Upper lobe of left lung (tissue), 6 donors: Measurements from ENCODE around the gene SERPINB6. TPM values are rescaled to one million over a fixed set of nuclear protein-coding genes. Genes with fewer than 3 reads are reported as not detected.
"Not testable (repeated sequence)": the region's sequence is repeated elsewhere in the genome, so short reads cannot be mapped to it uniquely, and the experiment has no call there.

Experiments used
- ATAC-seq, 2 donors: fragments of 200-7000 bp; cut with Tn5 transposase; one replicate each; pipeline ENCODE4 v1.9.1; 2022; ENCODE audit warnings: mild to moderate bottlenecking in 2 of 2, moderate library complexity in 2 of 2; ENCODE audit not compliant: low FRiP score in 2 of 2
- DNase-seq, 2 donors: peaks; one replicate each; pipeline ENCODE4 v3.0.0-alpha.2; 2019 to 2020
- H3K27ac ChIP-seq, 4 donors: fragments of 200-600 bp; sonication (generic); one replicate each; pipeline ENCODE4 v1.5.1; 2016 to 2019
- H3K27me3 ChIP-seq, 4 donors: fragments of 200-600 bp; sonication (generic); one replicate each; pipeline ENCODE4 v1.5.1; 2017 to 2019
- H3K36me3 ChIP-seq, 4 donors: fragments of 200-600 bp; sonication (generic); one replicate each; pipeline ENCODE4 v1.5.1; 2016 to 2019
- H3K4me1 ChIP-seq, 4 donors: fragments of 200-600 bp; sonication (generic); one replicate each; pipeline ENCODE4 v1.5.1; 2018 to 2019
- H3K4me3 ChIP-seq, 4 donors: fragments of 200-600 bp; sonication (generic); one replicate each; pipeline ENCODE4 v1.5.1; 2017 to 2019; ENCODE audit warnings: mild to moderate bottlenecking in 2 of 4, moderate library complexity in 1 of 4
- H3K9me3 ChIP-seq, 4 donors: fragments of 200-600 bp; sonication (generic); one replicate each; pipeline ENCODE4 v1.5.1; 2018 to 2019
- EP300 ChIP-seq, 4 donors: sonication (generic); formaldehyde crosslinking; IDR thresholded peaks; one replicate each; pipeline ENCODE4 v1.5.1; 2017; ENCODE audit warnings: antibody characterized with exemption in 4 of 4, control low read depth in 2 of 4
- POLR2A ChIP-seq, 4 donors: fragments of 450-650 bp; IDR thresholded peaks; one replicate each; pipeline ENCODE4 v1.5.1; 2016 to 2017; ENCODE audit warnings: antibody characterized with exemption in 4 of 4, mild to moderate bottlenecking in 2 of 4
- POLR2AphosphoS5 ChIP-seq, 2 donors: sonication (generic); formaldehyde crosslinking; IDR thresholded peaks; one replicate each; pipeline ENCODE4 v1.5.1; 2017; ENCODE audit warnings: antibody characterized with exemption in 2 of 2
- WGBS, 2 donors: methylation state at CpG; one replicate each; pipeline ENCODE4 v1.1.5; 2017 to 2018; 5-methylcytosine and 5-hydroxymethylcytosine counted together
- total RNA-seq, 6 donors: library from RNA; depleted of rRNA in 4 of 6; stranded (reverse); fragments of >200 nt in 4 of 6; gene quantifications; one replicate each; pipeline versions ENCODE4 v1.1.0 to v1.2.1, GENCODE V29; 2016 to 2021
- TF ChIP-seq, protein P1 (sequence below), 6 experiments: fragments of 450-650 bp in 4 of 6; fragments of 200-600 bp in 2 of 6; sonication (generic) in 2 of 6; IDR thresholded peaks; one replicate each; pipeline ENCODE4 v1.5.1; 2016 to 2019; ENCODE audit warnings: antibody characterized with exemption in 6 of 6
- donor health status: DM: no; HTN: no; CAD: no; lungs with moderate emphysema.
- donor health status: DM: no; HTN: yes; CAD: no; lungs with severe emphysema.

SERPINB6 gene
- total RNA-seq, 6 donors from 2014 or later = 133 to 181 (median 150) TPM

GRCh38 chr6:2999618-3000557 is 28.5 kb upstream of the SERPINB6 start, which contains the start of gene NQO2:
Gene NQO2, plus strand, starts transcription at chr6:2999894. Its CDS starts 6,659 bp downstream, at chr6:3006553.
- H3K9me3 ChIP-seq = no peaks in the 10 kb centered on the region
- DNase-seq = peak; percentile 95 to 99
- H3K4me1 ChIP-seq = peaks cover 20 to 36% (median 30%) of the 10 kb centered on the region in 4 donors
- peak within 1 kb of the TSS; percentile 86 to 91 (median 90) for H3K27ac ChIP-seq
- WGBS, 2 donors = 6 to 15% methylated on average over 18 to 29 of the region's 87 CpGs
- H3K36me3 ChIP-seq = peaks cover 0 to 10% (median 4%) of the 10 kb centered on the region in 4 donors
- no peaks in the 10 kb centered on the region for H3K27me3 ChIP-seq
- peak; percentile 96 for ATAC-seq
- H3K4me3 ChIP-seq = peak within 1 kb of the TSS; percentile 60 to 73 (median 66)
- TF ChIP-seq, protein P1, sequence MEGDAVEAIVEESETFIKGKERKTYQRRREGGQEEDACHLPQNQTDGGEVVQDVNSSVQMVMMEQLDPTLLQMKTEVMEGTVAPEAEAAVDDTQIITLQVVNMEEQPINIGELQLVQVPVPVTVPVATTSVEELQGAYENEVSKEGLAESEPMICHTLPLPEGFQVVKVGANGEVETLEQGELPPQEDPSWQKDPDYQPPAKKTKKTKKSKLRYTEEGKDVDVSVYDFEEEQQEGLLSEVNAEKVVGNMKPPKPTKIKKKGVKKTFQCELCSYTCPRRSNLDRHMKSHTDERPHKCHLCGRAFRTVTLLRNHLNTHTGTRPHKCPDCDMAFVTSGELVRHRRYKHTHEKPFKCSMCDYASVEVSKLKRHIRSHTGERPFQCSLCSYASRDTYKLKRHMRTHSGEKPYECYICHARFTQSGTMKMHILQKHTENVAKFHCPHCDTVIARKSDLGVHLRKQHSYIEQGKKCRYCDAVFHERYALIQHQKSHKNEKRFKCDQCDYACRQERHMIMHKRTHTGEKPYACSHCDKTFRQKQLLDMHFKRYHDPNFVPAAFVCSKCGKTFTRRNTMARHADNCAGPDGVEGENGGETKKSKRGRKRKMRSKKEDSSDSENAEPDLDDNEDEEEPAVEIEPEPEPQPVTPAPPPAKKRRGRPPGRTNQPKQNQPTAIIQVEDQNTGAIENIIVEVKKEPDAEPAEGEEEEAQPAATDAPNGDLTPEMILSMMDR (IDR thresholded peaks at IDR 0.05) = peak in 3 of 6 experiments; percentile 21 to 40 (median 36)
- TF ChIP-seq POLR2A (IDR thresholded peaks at IDR 0.05) = peak; percentile 69 to 95 (median 82)
- TF ChIP-seq EP300 (IDR thresholded peaks at IDR 0.05) = no peak
- peak; percentile 89 to 96 for TF ChIP-seq POLR2AphosphoS5 (IDR thresholded peaks at IDR 0.05)

GRCh38 chr6:2998998-2999617 is 27.7 kb upstream of the SERPINB6 start:
- peak; percentile 49 to 71 for ATAC-seq
- DNase-seq = peak in 1 of 2 donors; percentile 83
- peaks cover 20 to 36% (median 30%) of the 10 kb centered on the region in 4 donors for H3K4me1 ChIP-seq
- H3K4me3 ChIP-seq = peak overlapping the region; percentile 11 to 73 (median 66)
- peak overlapping the region; percentile 86 to 91 (median 88) for H3K27ac ChIP-seq
- WGBS, 2 donors = 0 to 1% methylated on average over 21 to 30 of the region's 30 CpGs
- peaks cover 0 to 2% (median 0%) of the 10 kb centered on the region in 4 donors for H3K36me3 ChIP-seq
- no peaks in the 10 kb centered on the region for H3K9me3 ChIP-seq
- TF ChIP-seq, protein P1 (IDR thresholded peaks at IDR 0.05) = peak in 1 of 6 experiments; percentile 14
- TF ChIP-seq POLR2A (IDR thresholded peaks at IDR 0.05) (no peak), POLR2AphosphoS5 (IDR thresholded peaks at IDR 0.05) (peak; percentile 48 to 60), EP300 (IDR thresholded peaks at IDR 0.05) (no peak)
- H3K27me3 ChIP-seq = no peaks in the 10 kb centered on the region

- not testable (repeated sequence) for H3K27me3 ChIP-seq, H3K36me3 ChIP-seq, DNase-seq, H3K9me3 ChIP-seq
- TF ChIP-seq, protein P1 (IDR thresholded peaks at IDR 0.05) = peak; percentile 40 to 89 (median 80)
- peak overlapping the region; percentile 21 to 91 (median 88) for H3K27ac ChIP-seq
- peak; percentile 89 to 93 for ATAC-seq
- WGBS, 2 donors = 3 to 5% methylated on average over 9 to 15 of the region's 16 CpGs
- peaks cover 20 to 36% (median 30%) of the 10 kb centered on the region in 4 donors for H3K4me1 ChIP-seq
- peak overlapping the region in 3 of 4 donors; percentile 63 to 73 (median 68) for H3K4me3 ChIP-seq
Measured at GRCh38 chr6:2998249-2998997, 27.1 kb upstream of the SERPINB6 start.

- ATAC-seq (no peak), DNase-seq (no peak)
- Histone ChIP-seq H3K4me1 (peaks cover 5 to 8% (median 6%) of the 10 kb centered on the region in 4 donors), H3K27me3 (no peaks in the 10 kb centered on the region), H3K36me3 (no peaks in the 10 kb centered on the region), H3K27ac (no peak overlapping the region), H3K4me3 (no peak overlapping the region), H3K9me3 (no peaks in the 10 kb centered on the region)
- no peak for TF ChIP-seq POLR2AphosphoS5 (IDR thresholded peaks at IDR 0.05)
- TF ChIP-seq, protein P1 (IDR thresholded peaks at IDR 0.05) = no peak
- no peak for TF ChIP-seq POLR2A (IDR thresholded peaks at IDR 0.05)
- 91 to 94% methylated on average over 4 of the region's 4 CpGs for WGBS, 2 donors
Measured at GRCh38 chr6:2993755-2994317, 22.5 kb upstream of the SERPINB6 start.
